Dedifferentiated amniotic fluid mesenchymal stem cell (primary cell): Measurements from ENCODE around the gene PRDM2.

Experiments used
- DNase-seq: peaks from one replicate; pipeline ENCODE4 v3.0.0-alpha.2; 2016; ENCODE audit errors: extremely low spot score

PRDM2 gene

GRCh38 chr1:13842497-13842896, 142.5 kb downstream of the PRDM2 start:
- no peak for DNase-seq

- no peak for DNase-seq
Measured at GRCh38 chr1:13851726-13852125, 151.7 kb downstream of the PRDM2 start.

GRCh38 chr1:13855554-13855953, 155.6 kb downstream of the PRDM2 start:
- no peak for DNase-seq

DNA sequence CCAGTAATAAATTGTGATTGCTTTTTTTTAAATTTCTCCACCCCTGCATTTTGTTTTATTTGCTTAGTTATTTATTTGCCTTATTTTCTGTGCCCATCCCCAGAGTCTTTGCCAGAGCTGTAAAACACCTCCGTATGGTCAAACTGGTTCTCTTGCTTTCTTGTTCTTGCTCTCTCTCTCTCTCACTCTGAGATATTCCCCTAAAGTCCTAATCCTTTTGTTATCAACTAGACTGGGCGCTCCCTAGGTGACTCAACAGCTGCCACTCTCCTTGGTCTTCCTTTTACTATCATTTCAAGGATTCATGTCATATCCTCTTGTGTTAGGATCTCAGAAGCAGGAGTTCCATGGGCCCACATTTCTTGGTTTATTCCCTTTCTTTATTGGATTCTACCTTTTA, 160.0 kb downstream of the PRDM2 start:
- no peak for DNase-seq

DNA sequence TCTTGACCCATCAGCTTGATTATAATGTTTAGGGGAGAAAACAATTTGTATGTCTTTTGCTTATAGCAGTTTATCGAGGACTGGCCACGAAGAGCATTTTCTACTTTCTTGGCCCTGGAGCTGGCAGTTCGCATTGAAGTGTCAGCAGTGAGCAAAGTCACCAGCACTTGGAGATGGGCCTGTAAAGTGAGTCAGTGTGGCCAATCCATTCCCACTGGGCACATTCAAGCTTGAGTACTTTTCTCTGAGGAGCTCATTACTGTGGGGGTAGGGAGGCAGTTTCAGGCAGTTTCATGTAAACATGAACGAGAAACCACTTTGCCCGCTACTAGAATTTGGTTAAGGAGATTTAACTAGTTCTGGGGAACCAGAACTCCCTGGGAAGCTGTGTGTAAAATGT, 164.8 kb downstream of the PRDM2 start:
- DNase-seq: no peak

- no peak for DNase-seq
Measured at GRCh38 chr1:13865851-13866250, 165.9 kb downstream of the PRDM2 start.

DNA sequence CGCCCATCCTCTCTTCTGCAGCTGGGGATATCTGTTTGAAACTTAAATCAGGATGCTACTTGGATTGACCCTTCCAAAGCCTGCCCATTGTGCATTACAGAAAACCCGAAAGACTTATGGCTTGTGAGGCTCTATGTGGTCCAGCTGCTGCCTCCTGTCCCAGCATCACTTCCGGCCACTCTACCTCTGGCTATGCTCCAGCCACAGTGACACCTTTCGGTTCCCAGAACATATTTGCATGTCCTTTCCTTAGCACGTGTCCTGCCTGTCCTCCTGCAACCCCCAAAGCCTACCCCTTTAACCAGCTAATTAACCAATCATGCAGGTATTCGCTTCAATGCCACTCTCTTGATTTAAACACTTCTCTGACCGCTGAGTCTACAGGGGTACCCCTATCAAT, 167.6 kb downstream of the PRDM2 start:
- DNase-seq: no peak

- no peak for DNase-seq
Measured at GRCh38 chr1:13869172-13869797, 169.3 kb downstream of the PRDM2 start.

DNA sequence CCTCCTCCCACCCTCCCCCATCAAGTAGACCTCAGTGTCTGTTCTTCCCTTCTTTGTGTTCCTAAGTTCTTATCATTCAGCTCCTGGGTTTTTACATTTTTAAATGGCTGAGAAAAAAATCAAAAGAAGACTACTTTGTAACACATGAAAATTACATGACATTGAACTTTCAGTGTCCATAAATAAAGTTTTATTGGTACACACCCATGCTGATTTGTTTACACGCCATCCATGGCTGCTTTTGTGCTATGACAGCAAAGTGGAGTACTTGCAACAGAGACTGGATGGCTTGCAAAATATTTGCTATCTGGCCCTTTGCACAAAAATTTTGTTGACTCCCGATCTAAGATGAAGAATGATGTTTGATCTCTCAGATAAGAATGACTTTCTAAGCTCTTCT, 171.4 kb downstream of the PRDM2 start:
- DNase-seq: no peak

GRCh38 chr1:13871886-13872285, 171.9 kb downstream of the PRDM2 start:
- no peak for DNase-seq

GRCh38 chr1:13873032-13873431, 173.0 kb downstream of the PRDM2 start:
- no peak for DNase-seq
